NCI-H128 (cell line): ENCODE results near the gene ARHGAP45.
A peak's percentile ranks its signal among the peaks of the same experiment; 100 is the strongest.
"Not testable (repeated sequence)": the region's sequence is repeated elsewhere in the genome, so short reads cannot be mapped to it uniquely, and the experiment has no call there.

Experiments
- DNase-seq: peaks from one replicate; lab custom pipeline; 2025; ENCODE audit not compliant: unreplicated experiment; lab: John Stamatoyannopoulos, UW

The ARHGAP45 gene, protein sequence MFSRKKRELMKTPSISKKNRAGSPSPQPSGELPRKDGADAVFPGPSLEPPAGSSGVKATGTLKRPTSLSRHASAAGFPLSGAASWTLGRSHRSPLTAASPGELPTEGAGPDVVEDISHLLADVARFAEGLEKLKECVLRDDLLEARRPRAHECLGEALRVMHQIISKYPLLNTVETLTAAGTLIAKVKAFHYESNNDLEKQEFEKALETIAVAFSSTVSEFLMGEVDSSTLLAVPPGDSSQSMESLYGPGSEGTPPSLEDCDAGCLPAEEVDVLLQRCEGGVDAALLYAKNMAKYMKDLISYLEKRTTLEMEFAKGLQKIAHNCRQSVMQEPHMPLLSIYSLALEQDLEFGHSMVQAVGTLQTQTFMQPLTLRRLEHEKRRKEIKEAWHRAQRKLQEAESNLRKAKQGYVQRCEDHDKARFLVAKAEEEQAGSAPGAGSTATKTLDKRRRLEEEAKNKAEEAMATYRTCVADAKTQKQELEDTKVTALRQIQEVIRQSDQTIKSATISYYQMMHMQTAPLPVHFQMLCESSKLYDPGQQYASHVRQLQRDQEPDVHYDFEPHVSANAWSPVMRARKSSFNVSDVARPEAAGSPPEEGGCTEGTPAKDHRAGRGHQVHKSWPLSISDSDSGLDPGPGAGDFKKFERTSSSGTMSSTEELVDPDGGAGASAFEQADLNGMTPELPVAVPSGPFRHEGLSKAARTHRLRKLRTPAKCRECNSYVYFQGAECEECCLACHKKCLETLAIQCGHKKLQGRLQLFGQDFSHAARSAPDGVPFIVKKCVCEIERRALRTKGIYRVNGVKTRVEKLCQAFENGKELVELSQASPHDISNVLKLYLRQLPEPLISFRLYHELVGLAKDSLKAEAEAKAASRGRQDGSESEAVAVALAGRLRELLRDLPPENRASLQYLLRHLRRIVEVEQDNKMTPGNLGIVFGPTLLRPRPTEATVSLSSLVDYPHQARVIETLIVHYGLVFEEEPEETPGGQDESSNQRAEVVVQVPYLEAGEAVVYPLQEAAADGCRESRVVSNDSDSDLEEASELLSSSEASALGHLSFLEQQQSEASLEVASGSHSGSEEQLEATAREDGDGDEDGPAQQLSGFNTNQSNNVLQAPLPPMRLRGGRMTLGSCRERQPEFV

GRCh38 chr19:1066748-1067340 lies at the start of gene ARHGAP45:
TSS of gene ARHGAP45 (plus strand) at chr19:1067167. CDS start at chr19:1067406, 239 bp downstream.
- no peak for DNase-seq

DNA sequence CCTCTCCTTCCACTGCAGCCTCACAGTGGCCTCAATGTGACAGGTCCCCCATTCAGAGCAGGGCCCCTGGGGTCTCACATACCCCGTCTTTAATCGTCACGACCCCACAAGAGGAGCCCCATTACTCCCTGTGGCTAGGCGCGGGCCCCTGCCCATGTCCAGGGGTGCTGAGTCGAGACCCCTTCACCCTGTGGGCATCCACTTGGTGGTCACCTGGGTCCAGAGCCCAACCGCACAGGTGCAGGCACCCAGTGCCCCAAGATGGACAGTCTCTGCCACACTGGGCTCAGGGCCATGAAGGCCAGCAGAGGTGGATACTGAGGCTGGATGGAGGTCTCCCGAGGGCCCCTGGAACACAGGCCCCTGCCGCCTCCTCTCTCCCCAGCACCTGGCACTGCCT lies 49.1 kb upstream of the ARHGAP45 start:
- no peak for DNase-seq

DNA sequence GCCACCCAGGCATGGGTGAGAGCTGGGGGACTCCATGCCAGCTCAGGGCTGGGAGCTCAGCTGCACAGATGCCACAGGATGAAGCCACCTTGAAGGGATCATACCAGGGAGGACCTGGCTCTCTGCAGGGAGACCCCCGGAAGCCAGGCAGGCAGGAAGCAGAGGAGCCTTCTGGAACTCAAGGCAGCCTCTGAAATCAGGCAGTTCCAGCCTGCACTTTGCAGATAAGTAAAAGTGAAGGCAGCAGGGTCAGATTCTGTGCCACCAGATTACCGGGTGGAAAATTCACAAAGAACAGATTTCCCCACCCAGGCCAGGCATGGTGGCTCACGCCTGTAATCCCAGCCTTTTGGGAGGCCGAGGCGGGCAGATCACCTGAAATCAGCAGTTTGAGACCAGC lies 48.6 kb upstream of the ARHGAP45 start:
- DNase-seq: no peak

- DNase-seq: no peak
These were observed 47.9 kb upstream of the ARHGAP45 start for GRCh38 chr19:1018932-1019615.

DNA sequence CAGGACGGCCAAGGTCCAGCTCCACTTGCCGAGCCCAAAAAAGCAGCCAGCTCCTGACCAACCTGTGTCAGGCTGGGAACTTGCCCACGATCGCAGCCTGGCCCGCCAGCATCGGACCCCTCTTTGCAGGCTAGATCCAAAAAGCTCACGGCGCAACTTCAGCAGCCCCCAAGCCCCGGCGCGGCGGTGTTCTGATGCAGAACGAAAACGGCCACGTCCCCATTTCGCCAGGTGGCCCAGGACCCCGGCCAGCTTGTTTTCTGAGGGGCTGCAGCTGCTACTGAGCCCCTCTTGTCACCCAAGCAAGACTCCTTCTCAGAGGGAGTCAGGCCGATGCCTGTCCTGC lies 47.4 kb upstream of the ARHGAP45 start:
- DNase-seq: no peak

DNA sequence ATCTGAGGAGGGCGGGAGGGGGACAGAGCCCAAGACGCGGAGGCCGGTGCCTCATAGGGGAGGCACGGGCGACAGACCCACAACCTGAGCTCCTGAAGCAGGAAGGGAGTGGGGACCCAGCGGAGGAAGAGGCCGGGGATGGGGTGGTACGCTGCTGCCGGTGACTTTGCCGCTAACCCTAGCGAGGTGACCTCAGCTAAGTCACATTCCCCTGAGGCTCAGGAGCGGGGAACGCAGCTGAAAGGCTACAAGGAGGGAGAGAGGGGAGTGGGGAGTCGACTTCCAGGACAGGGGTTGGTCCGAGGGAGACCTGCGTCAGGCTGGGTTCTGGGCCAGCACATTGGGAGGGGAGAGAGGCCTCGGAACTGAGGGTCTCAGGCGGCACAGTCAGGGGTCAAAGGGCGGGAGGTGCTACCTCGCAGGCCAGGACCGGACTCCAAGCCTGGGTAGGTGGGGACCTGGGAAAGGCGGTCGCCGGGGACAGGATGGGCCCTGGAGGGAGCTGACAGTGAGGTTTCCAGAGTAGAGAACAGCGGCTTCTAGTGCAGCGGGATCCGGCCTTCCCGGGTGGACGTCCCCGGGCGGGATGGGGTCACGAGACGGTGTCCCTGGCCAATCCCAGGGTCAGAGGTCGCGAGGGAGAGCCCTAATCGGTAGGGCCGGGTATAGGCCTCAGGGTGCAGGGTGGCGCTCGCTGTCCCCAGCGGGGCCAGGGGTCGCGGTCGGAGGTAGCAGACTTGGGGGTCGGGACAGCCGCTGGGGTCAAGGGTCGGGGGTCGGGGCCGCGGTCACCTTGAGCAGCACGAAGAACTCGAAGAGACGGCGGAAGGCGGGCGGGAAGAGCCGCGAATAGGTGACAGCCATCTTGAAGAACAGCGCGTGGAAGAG lies 46.7 kb upstream of the ARHGAP45 start:
- DNase-seq: no peak

GRCh38 chr19:1020868-1021425 lies 46.0 kb upstream of the ARHGAP45 start, which contains the start of gene TMEM259:
TSS of gene TMEM259 (minus strand) at chr19:1021123. CDS start at chr19:1020996, 127 bp downstream.
- DNase-seq: peak; percentile 88

- not testable (repeated sequence) for DNase-seq
These were observed 43.1 kb upstream of the ARHGAP45 start for GRCh38 chr19:1023883-1024188.

DNA sequence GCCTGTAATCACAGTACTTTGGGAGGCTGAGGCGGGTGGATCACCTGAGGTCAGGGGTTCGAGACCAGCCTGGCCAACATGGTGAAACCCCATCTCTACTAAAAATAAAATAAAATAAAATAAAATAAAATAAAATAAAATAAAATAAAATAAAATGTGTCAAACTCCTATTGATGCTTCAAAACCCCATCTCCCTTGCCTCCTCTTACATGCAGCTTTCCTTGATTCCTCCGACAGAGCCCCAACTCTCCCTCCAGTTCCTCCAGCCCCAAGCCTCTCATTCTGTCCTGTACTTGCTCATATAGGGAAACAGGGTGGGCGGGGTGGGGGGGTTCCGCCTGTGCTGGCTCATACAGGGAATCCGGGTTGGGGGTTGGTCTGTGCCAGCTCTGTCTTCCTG lies 41.9 kb upstream of the ARHGAP45 start:
- not testable (repeated sequence) for DNase-seq

DNA sequence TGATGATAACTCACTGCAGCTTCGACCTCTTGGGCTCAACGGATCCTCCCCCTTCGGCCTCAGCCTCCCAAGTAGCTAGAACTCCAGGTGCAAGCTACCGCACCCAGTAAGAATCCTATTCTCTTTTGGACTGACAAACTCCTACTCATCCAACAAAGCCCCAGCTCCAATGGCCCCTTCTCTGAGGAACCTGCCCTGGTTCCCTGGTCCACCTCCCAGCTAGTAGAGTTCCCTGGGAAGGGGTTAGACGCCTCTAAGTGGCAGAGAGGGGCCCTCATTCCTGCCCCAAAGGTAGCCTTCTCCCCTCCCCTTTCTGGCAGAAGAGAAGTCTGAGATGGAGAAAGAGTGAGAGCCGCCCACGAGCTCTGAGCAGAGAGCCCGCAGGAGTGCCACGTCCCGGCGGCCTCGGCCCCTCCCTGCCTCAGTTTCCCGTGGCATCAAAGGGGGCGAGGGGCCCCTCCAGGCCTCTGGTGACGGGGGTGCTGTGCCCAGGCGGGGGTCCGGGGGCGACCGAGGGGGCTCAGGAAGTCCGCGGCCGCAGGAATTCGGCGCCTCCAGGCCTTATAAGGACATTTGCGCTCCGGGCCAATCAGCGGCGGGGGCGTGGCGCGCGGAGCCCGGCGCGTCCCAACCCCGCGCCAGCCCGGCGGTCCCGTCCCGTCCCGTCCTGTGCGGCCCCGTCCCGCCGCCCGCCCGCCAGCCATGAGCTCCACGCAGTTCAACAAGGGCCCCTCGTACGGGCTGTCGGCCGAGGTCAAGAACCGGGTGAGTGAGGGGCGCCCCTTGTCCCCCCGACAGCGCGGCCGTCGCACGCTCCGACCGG lies 40.8 kb upstream of the ARHGAP45 start, which contains the start of gene CNN2:
TSS of gene CNN2 (plus strand) at position 649 of the 823 bp plus-strand sequence. CDS start at position 703, 54 bp downstream.
- DNase-seq: no peak

- no peak for DNase-seq
These were observed 40.0 kb upstream of the ARHGAP45 start for GRCh38 chr19:1026783-1027649.

DNA sequence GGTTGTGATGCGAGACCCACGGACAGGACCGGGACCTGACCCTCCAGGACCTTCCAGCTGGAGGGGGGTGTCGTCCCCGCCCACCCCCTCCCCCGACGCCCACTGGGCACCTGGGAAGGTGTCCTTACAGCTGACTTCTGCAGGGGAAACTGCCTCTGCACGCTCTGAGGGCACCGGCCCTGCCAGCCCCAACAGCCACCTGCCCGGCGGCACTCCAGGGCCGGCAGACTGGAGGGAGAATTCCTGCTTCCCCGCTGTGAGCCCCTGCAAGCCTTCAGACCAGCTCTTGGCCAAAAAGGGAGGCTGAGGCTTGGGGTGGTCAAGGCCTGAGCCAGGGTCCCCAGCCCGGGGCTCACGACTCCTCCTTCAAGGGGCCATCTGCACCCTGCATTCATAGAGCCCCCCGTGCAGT lies 39.3 kb upstream of the ARHGAP45 start:
- no peak for DNase-seq

DNA sequence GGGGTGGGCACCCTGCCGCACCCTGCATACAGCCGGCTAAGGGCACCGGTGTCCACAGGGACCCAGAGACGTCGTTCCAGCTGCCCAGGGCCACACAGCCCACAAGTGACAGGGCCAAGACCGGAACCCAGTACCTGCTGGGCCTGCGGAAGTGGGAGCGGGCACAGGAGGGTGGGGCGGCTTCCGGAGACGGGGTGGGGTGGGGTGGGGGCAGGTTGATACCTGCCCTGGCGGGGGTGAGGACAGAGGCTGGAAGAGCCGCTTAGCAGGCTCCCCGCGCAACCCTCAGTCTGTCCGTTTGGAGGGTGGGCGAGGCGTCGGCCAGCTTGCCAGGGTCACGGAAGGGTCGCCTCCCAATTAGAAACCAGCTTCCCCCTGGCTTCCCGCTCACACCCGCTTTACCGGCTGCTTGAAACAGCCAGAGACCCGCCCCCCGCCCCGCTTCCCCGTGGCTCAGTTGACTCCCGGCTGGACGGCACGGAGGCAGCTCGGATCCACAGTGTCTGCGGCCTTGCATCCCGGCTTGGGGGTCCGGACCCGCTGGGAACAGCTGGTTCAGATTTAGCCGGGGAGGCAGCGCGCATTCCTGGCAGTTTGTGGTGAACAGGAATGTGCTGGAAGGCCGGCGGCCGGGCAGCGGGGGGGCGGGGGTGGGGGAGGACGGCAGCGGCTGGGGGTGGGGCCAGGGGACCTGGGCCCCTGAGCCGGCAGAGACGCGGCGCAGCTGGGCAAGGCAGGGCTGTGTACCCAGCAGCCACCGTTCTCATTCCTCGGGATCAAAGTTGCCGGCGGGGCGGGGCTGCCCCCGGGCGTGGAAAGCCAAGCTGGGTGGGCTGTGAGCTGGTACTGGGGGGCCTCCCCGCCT lies 38.7 kb upstream of the ARHGAP45 start:
- no peak for DNase-seq

GRCh38 chr19:1032264-1032867 lies 34.6 kb upstream of the ARHGAP45 start:
- no peak for DNase-seq

- DNase-seq: no peak
These were observed 30.9 kb upstream of the ARHGAP45 start for GRCh38 chr19:1035998-1036621.
